K562 (cell line): Measurements from ENCODE around the gene NPTXR. TPM values are rescaled to one million over a fixed set of nuclear protein-coding genes. Genes with fewer than 3 reads are reported as not detected.

Experiments
- ATAC-seq: fragments of 200-7000 bp; cut with Tn5 transposase; 3 replicates; pipeline ENCODE4 v1.9.1; 2020; ENCODE audit warnings: moderate library complexity
- BruUV-seq: library from RNA; stranded (reverse); fragments of 400-500 nt; replicated peaks from 2 replicates; lab custom pipeline; 2021; lab: Mats Ljungman, UMichigan
- CTCF ChIA-PET: fragments of 300-600 bp; formaldehyde crosslinking; extraction: SDS; loops from one replicate; lab custom pipeline; 2021; ENCODE audit warnings: low intra/inter-chr PET ratio; lab: Yijun Ruan, JAX
- POLR2A ChIA-PET: fragments of 300-600, 350-650 bp; sonication (Branson Sonifier 250); formaldehyde crosslinking; extraction: SDS; loops from one replicate; lab custom pipeline; 2021; ENCODE audit warnings: antibody characterized with exemption, inconsistent platforms; lab: Yijun Ruan, JAX
- DNase-seq, 4 experiments: peaks; one replicate each; pipeline versions ENCODE4 v3.0.0 to v3.0.0-alpha.2; 2011 to 2018; ENCODE audit warnings: low spot score in 3 of 4, mixed read lengths in 3 of 4; ENCODE audit errors: extremely low read depth in 1 of 4
- FAIRE-seq: peaks from 2 replicates; lab custom pipeline; 2011; peaks lifted over from hg19 to GRCh38; lab: Jason Lieb, UNC
- H2AFZ ChIP-seq: 2 replicates; pipeline ENCODE4 v1.6.0; 2011; ENCODE audit warnings: low read depth, low read length, control low read depth, inconsistent platforms
- H3K27ac ChIP-seq: fragments of 200-600 bp; 3 replicates; pipeline ENCODE4 v1.8.0; 2011; ENCODE audit warnings: low read depth, mild to moderate bottlenecking, control low read depth, inconsistent platforms, low read length, moderate library complexity, mixed read lengths; ENCODE audit errors: extremely low read depth
- H3K27me3 ChIP-seq, 2 experiments: fragments of 300-600 bp in 1 of 2; 2 replicates in 1 of 2; 3 replicates in 1 of 2; pipeline versions ENCODE4 v1.6.0 to v1.8.0; 2011; ENCODE audit warnings: inconsistent platforms in 2 of 2, low read length in 2 of 2, mild to moderate bottlenecking in 1 of 2, mixed read lengths in 1 of 2, moderate library complexity in 1 of 2; ENCODE audit not compliant: control insufficient read depth in 2 of 2, insufficient read depth in 2 of 2
- H3K36me3 ChIP-seq: fragments of 300-600 bp; 3 replicates; pipeline ENCODE4 v1.8.0; 2011; ENCODE audit warnings: mild to moderate bottlenecking, low read length, inconsistent platforms; ENCODE audit not compliant: control insufficient read depth, insufficient read depth
- H3K4me1 ChIP-seq, 2 experiments: fragments of 200-600 bp in 1 of 2; replicated peaks in 1 of 2; 2 replicates in 1 of 2; 3 replicates in 1 of 2; pipeline versions ENCODE4 v1.5.1 to v1.8.0; 2011; ENCODE audit warnings: inconsistent platforms in 2 of 2, low read length in 2 of 2, mild to moderate bottlenecking in 1 of 2, mixed read lengths in 1 of 2, moderate library complexity in 1 of 2; ENCODE audit not compliant: control insufficient read depth in 2 of 2, insufficient read depth in 2 of 2
- H3K4me2 ChIP-seq: 2 replicates; pipeline ENCODE4 v1.6.1; 2011; ENCODE audit warnings: low read length, control low read depth, inconsistent platforms, mixed read lengths; ENCODE audit not compliant: insufficient read depth
- H3K4me3 ChIP-seq: fragments of 200-600 bp; sonication (generic), shearing (Covaris generic); 2 replicates; pipeline ENCODE4 v1.5.1; 2016; ENCODE audit warnings: control low read depth, inconsistent platforms
- H3K79me2 ChIP-seq: fragments of 200-600 bp; 3 replicates; pipeline ENCODE4 v1.8.0; 2011; ENCODE audit warnings: low read length, inconsistent platforms; ENCODE audit not compliant: control insufficient read depth, insufficient read depth
- H3K9ac ChIP-seq, 2 experiments: 2 replicates each; pipeline versions ENCODE4 v1.6.0 to v1.6.1; 2011; ENCODE audit warnings: low read depth in 2 of 2, low read length in 2 of 2, control low read depth in 1 of 2, inconsistent platforms in 1 of 2, mild to moderate bottlenecking in 1 of 2, mixed read lengths in 1 of 2; ENCODE audit not compliant: insufficient read depth in 1 of 2
- H3K9me1 ChIP-seq: one replicate; pipeline ENCODE4 v1.6.0; 2011; ENCODE audit warnings: inconsistent platforms, mild to moderate bottlenecking, low read length, moderate library complexity; ENCODE audit not compliant: control insufficient read depth, insufficient read depth
- H3K9me3 ChIP-seq: replicated peaks from 2 replicates; pipeline ENCODE4 v1.5.1; 2011; ENCODE audit warnings: low read depth, low read length, inconsistent platforms; ENCODE audit not compliant: control insufficient read depth, insufficient read depth
- H4K20me1 ChIP-seq: replicated peaks from 2 replicates; pipeline ENCODE4 v1.6.1; 2011; ENCODE audit warnings: low read length, inconsistent platforms, mixed read lengths; ENCODE audit not compliant: control insufficient read depth, insufficient read depth
- ARHGAP35 ChIP-seq: fragments of 450-650 bp; IDR thresholded peaks from 2 replicates; pipeline ENCODE4 v1.6.1; 2018; ENCODE audit not compliant: partially characterized antibody
- DPF2 ChIP-seq: fragments of 450-650 bp; IDR thresholded peaks from 2 replicates; pipeline ENCODE4 v1.6.1; 2016
- HCFC1 ChIP-seq: IDR thresholded peaks from 2 replicates; pipeline ENCODE4 v1.6.1; 2012; ENCODE audit warnings: low read depth, low read length, improper control_type of control experiment
- HMGN3 ChIP-seq: IDR thresholded peaks from 2 replicates; pipeline ENCODE4 v1.6.1; 2011; ENCODE audit warnings: borderline replicate concordance, low read depth, mild to moderate bottlenecking, mixed read lengths, low read length; ENCODE audit not compliant: insufficient read length; ENCODE audit errors: extremely low read depth
- HNRNPLL ChIP-seq: fragments of 200-400 bp; formaldehyde crosslinking; IDR thresholded peaks from 2 replicates; pipeline ENCODE4 v1.6.1; 2017; ENCODE audit warnings: low read length, low read depth, mild to moderate bottlenecking; ENCODE audit not compliant: poor library complexity, severe bottlenecking
- NFRKB ChIP-seq: fragments of 450-650 bp; IDR thresholded peaks from 2 replicates; pipeline ENCODE4 v1.6.1; 2016; ENCODE audit warnings: low read depth
- PTTG1 ChIP-seq: fragments of 450-650 bp; IDR thresholded peaks from 2 replicates; pipeline ENCODE4 v1.6.1; 2016; ENCODE audit warnings: low read depth, mild to moderate bottlenecking, missing genetic modification characterization, missing compliant biosample characterization
- SNRNP70 ChIP-seq: fragments of 200-400 bp; formaldehyde crosslinking; optimal IDR thresholded peaks from 2 replicates; pipeline ENCODE3; 2017; ENCODE audit warnings: low read depth, low read length
- TSC22D4 ChIP-seq: fragments of 450-650 bp; IDR thresholded peaks from 2 replicates; pipeline ENCODE4 v1.6.1; 2016; ENCODE audit warnings: missing genetic modification characterization, missing biosample characterization, control low read depth
- ZC3H8 ChIP-seq: fragments of 450-650 bp; IDR thresholded peaks from 2 replicates; pipeline ENCODE4 v1.6.1; 2017
- ZNF165 ChIP-seq: fragments of 250-450 bp; sonication (Bioruptor Pico); IDR thresholded peaks from 2 replicates; pipeline ENCODE4 v1.4.0; 2020; ENCODE audit warnings: borderline replicate concordance
- ZNF830 ChIP-seq: fragments of 250-450 bp; sonication (Bioruptor Pico); IDR thresholded peaks from 2 replicates; pipeline ENCODE4 v1.5.0; 2021; ENCODE audit warnings: mild to moderate bottlenecking
- in situ Hi-C: fragments of 300-500 bp; cut with MboI; formaldehyde crosslinking; loops from 4 replicates; pipeline ENCODE4 v1.15.0; 2018; ENCODE audit warnings: inconsistent platforms, mixed read lengths
- intact Hi-C: fragments of 100-400 bp; cut with micrococcal nuclease; formaldehyde crosslinking; loops from 2 replicates; pipeline ENCODE4 v1.14.2; 2022
- polyA plus RNA-seq, 8 experiments: library from polyadenylated mRNA; depleted of rRNA in 4 of 8; stranded (reverse) in 5 of 8; unstranded in 3 of 8; fragments of >200 nt; fragmentation: Nextera tagmentation in 2 of 8; fragmentation: Illumina TruSeq in 1 of 8; extraction: Ambion mirVana in 2 of 8; extraction: Trizol in 1 of 8; gene quantifications; 2 replicates each; pipeline versions ENCODE4 v1.2.1 to v1.2.3, GENCODE V29; 2011 to 2014; ENCODE audit warnings: inconsistent platforms in 1 of 8, missing spikeins in 1 of 8
- total RNA-seq, 7 experiments: library from RNA; depleted of rRNA in 6 of 7; stranded (reverse); fragments of >200 nt in 6 of 7; fragmentation: Illumina TruSeq in 2 of 7; extraction: Trizol in 2 of 7; gene quantifications; 2 replicates each; pipeline versions ENCODE4 v1.2.1 to v1.2.3, GENCODE V29; 2011 to 2021; ENCODE audit warnings: low replicate concordance in 1 of 7
- TF ChIP-seq, protein P1 (sequence below): fragments of 250-450 bp; sonication (Bioruptor Pico); IDR thresholded peaks from 2 replicates; pipeline ENCODE4 v1.8.0; 2021; ENCODE audit warnings: mild to moderate bottlenecking, moderate library complexity
- TF ChIP-seq, protein P2 (sequence below): fragments of 250-450 bp; sonication (Bioruptor Pico); IDR thresholded peaks from 2 replicates; pipeline ENCODE4 v1.5.0; 2021; ENCODE audit warnings: mild to moderate bottlenecking, moderate library complexity

NPTXR gene
- total and polyA plus RNA-seq, 9 of the 15 experiments (the other 6 are each of a cell fraction or from before 2014, with no cell fraction given): 0.01 to 3.1 (median 1.1) TPM

DNA sequence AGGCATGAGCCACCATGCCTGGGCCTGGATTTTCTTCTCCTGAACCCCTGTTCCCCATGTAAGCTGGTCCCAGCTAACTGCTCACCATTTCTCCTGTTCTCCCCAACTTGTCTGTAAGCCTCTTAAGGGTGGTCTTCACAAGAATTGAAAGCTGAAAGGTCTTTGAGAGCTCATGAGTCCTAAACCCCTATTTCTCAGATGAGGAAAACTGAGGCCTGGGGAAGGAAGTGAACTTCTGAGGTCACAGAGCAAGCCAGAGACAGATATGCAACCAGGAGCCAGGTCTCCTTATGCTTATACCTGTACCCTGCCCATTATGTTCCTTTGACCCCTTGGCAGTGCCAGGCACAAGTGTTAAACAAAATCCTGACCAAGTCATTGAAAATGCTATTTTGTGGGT lies 16.3 kb downstream of the NPTXR start:
- H3K9ac ChIP-seq: no peak overlapping the region
- in situ Hi-C loops: no loop called here
- H3K27me3 ChIP-seq: no peaks in the 10 kb centered on the region
- intact Hi-C loops: no loop called here
- H3K4me2 ChIP-seq: no peak overlapping the region
- H3K79me2 ChIP-seq: no peaks in the 10 kb centered on the region
- CTCF ChIA-PET: no interaction called here
- no TSS peak for BruUV-seq
- 0 out of 2 replicates have a peak, but pooled peaks cover 6% of the 10 kb centered on the region for H4K20me1 ChIP-seq
- no peaks in the 10 kb centered on the region for H3K9me3 ChIP-seq
- FAIRE-seq (no peak), DNase-seq (no peak), ATAC-seq (no peak)
- TF ChIP-seq TSC22D4: no peak
- TF ChIP-seq HNRNPLL: no peak
- TF ChIP-seq ARHGAP35: no peak
- TF ChIP-seq NFRKB: no peak
- TF ChIP-seq, protein P1, sequence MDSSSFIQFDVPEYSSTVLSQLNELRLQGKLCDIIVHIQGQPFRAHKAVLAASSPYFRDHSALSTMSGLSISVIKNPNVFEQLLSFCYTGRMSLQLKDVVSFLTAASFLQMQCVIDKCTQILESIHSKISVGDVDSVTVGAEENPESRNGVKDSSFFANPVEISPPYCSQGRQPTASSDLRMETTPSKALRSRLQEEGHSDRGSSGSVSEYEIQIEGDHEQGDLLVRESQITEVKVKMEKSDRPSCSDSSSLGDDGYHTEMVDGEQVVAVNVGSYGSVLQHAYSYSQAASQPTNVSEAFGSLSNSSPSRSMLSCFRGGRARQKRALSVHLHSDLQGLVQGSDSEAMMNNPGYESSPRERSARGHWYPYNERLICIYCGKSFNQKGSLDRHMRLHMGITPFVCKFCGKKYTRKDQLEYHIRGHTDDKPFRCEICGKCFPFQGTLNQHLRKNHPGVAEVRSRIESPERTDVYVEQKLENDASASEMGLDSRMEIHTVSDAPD (CRISPR knock-in tag): no peak
- no peak for TF ChIP-seq HCFC1
- no peak for TF ChIP-seq ZC3H8
- TF ChIP-seq HMGN3: no peak
- TF ChIP-seq ZNF830 (CRISPR knock-in tag): no peak
- no peak for TF ChIP-seq SNRNP70
- no peak for TF ChIP-seq ZNF165 (CRISPR knock-in tag)
- TF ChIP-seq PTTG1: no peak
- no peak for TF ChIP-seq DPF2
- TF ChIP-seq, protein P2, sequence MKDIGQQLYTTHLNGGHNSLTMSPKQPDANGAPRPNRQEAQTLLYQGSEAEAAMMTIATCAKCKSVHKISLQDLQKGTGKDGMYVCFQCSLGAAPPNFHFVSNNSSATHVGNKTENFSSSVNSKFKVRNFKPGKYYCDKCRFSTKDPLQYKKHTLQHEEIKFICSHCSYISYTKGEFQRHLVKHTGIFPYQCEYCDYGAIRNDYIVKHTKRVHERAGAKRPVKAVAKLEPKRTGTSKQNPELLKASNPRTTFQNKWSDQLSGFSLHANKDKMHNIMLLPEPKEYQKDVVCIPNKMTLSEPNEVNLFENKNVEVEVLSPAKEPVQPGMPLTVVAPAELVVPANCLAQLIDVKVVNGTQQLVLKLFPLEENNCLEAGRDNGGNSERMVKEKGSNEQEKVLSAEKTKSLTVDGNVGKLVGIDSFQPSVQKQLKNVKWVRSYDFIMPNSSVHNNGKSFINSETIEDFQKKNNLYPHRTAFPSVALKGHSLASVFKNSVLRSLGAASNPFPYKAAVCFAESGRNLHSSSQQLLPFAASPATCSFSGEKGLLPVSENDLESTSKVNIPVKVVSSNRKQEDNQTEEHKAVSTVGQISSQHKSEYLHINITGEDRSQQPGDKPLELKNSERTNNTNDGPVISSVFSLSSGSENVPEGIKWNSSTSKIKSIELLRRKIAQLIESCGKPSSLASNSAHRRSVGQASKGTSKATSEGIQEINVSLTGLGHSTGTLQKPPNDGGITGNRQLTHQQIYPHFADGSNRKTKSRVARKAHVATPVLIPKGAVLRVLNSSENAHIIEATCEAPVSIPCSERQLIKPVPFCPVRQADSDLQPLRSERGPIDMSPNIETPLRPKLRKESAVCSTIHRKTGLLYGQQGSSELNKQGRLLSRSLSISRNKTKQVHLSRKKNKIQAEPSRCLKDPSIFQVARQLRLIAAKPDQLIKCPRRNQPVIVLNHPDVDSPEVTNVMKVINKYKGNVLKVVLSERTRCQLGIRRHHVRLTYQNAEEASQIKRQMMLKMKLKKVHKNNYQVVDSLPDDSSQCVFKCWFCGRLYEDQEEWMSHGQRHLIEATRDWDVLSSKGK (CRISPR knock-in tag): no peak
- H3K27ac ChIP-seq: no peak overlapping the region
- POLR2A ChIA-PET: interaction anchor here (2.4 kb wide), 1 partner anchor 10 kb away, joined by 10 read pairs; no protein-coding TSS in a partner anchor
- peaks cover 0 to 5% of the 10 kb centered on the region in 2 experiments; a peak in 2 of 5 replicates for H3K4me1 ChIP-seq
- no peaks in the 10 kb centered on the region for H3K9me1 ChIP-seq
- H3K4me3 ChIP-seq: no peak overlapping the region
- no peaks in the 10 kb centered on the region for H3K36me3 ChIP-seq
- no peak overlapping the region for H2AFZ ChIP-seq
